HG02642 (cell line): Measurements from ENCODE around the gene FGF9.

Experiments
- ATAC-seq: cut with Tn5 transposase; IDR thresholded peaks from one replicate; pipeline ENCODE4 v1.9.1; 2021; ENCODE audit warnings: mild to moderate bottlenecking; ENCODE audit not compliant: unreplicated experiment, poor library complexity

The FGF9 gene

DNA sequence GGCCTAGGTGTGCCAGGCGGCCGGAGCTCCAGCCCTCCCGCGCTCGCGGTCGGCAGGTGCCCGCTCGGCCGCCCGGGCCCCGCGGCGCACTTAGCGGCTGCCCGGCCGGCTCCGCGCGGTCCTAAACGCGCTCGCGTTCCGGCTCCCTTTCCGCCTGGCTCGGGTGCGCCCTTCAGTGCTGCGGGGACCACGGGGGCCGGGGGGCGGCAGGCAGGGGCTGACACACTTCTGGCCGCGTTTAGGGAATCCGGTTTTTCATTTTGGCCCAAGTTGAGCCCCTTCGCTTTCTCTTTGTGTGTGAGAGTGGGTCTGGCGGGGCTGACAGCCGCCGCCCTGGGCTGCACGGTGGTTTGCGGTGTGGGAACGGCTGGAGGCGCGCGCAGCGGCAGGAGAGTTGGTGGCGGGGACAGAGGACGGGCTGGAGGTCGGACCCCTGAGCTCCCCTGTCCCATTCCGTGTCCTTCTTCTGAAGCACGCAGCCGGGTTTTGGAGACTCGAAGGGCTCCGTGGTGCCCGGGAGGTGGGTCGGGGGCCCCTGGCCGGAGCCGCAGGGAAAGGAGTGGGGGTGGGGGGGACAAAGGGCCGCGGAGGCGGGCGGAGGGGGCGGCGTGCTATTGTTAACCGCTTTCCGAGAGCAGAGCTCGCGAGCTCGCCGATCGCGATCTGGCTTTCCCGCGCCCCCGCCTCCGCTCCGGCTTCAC is 3.1 kb downstream of the FGF9 start:
- peak; percentile 39 for ATAC-seq

GRCh38 chr13:21674490-21675009 is 3.7 kb downstream of the FGF9 start:
- no peak for ATAC-seq

GRCh38 chr13:21675095-21675991 is 4.5 kb downstream of the FGF9 start:
- ATAC-seq, result no peak

DNA sequence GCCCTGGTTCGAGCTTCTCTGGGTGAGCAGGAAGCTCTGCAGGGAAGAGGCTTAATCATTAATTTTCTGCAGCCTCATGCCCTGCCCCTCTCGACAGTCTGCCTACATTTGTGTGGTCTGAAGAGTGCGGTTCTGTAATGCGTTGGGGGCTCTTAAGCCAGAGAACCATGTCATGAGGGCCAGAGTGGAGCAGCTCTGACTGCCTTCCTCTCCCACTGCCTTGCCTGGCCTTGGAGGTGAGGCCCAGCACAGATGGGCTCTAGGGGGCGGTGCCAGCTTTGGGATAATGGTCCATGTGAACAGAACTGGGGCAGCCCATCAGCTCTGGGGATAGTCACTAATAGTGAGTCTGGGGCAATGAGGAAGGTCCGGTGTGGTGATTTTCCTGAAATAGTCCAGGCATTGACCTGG is 5.7 kb downstream of the FGF9 start:
- no peak for ATAC-seq

DNA sequence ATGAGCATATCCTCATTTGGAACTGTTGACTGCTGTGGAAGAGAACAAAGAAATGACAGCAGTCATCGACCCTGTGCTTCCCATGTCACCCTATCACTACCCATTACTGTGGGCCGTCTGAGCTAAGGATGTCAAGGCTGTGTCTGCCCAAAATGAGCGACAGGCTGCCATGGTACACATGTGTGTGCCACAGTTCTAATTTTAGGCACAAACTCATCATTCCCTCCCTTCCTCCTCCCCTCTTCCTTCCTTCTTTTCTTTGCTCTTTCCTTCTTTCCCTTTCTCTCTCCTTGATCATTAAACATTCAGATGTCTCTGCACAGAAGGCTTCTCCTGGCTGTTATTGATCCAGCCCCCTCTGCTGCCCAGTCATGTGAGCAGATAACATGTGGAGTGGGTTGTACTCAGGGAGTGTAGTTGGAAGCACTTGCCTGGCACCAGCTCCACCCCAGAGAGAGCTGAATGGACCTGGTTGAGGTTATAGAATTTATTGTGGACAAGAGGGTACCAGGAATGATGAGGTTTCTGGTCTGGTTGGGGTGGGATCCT is 6.3 kb downstream of the FGF9 start:
- no peak for ATAC-seq

DNA sequence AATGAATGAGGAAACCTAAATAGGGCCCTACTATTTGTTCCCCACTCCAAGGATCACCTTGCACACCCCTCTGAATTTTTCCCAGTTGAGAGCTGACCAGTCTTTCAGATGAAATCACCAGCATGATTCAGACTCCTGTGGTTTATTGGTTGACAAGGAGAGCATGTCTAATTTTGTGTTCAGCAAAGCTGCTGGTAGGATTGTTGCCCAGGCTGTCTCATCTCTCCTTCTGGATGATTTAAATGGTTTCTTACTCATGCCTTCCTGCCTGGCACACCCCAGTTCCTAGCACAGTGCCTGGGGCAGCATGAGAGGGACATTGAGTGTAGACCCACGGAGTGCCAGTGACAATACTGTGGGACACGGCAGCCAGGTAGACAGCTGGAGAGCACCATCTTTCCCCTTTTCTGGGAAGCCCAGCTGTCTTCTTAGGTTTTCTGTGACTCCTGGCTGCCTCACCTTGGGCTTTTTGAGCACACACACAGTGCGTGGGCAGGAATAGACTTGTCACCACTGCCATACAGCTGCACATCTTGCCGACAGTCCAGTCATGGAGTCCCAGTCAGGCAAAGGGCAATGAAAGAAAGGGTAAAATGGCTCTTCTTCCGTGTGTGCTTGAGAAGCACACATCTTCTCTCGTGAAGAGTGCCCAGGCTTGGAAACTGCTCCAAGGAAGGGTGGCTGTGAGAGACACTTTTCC is 12.3 kb downstream of the FGF9 start:
- no peak for ATAC-seq

DNA sequence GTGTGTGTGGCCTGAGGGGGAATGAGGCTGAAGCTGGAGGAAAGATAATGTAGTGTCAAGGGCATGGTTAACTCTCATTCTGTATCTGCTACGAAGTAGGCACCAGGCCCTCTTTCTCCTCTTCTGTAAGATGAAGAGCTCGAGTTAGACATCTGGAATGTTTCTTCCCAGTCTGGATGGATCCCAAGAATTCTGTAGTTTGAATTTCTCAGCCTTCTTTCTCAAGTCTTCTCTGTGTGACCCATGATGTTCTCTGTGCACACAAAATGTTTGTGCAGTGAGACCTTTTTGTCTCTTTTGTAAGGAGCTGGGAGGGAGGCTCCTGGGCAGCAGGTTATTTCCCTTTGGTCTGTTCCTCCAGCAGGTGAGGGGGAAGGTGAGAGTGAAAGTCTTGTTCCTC is 13.7 kb downstream of the FGF9 start:
- no peak for ATAC-seq

DNA sequence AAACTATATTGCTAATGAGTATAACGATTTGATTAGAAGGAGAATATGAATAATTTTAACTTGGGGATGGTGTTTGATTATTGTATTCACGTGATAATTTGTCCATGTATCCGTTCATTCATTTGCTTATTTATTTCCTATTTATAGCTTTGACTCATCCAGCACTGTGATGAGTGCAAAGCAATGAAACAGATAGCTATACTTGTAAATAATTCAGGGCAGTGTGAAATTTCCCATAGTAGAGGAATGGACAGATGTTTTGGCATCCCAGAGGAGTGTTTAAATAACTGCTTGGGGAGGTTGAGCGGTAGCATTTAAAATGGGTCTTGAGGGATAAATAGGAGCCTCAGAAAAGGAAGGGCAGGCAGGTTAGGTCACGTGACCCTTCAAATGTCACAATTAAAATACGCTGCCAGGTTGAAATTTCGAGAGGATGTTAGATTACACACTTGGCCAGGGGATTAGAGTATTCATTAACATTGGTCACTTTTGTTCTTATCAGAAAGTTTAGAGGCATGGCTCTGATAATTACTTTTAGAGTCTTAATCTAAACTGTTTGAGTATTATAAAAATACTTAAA is 14.7 kb downstream of the FGF9 start:
- no peak for ATAC-seq

GRCh38 chr13:21686751-21687391 is 16.0 kb downstream of the FGF9 start:
- peak; percentile 91 for ATAC-seq

- ATAC-seq, result no peak
Observed at GRCh38 chr13:21688056-21688455, 17.2 kb downstream of the FGF9 start.

DNA sequence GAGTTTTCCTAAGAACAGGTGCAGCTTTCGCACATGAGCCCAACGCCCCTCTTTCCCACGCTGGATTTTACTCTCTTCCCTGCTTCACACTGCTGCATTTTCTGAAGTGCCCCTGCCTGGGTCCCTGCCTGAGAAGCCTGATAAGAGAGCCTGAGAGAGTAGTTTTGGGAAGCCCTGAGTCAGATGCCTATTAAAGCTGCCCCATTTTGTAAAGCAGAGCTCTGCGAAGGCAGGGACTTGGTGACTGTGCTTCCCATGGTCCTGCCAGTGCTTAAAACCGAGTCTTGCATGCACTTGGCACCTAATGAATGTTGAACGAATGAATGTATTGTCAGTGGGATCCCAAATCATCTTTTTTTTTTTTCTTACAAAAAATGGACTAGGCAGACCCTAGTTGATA is 18.2 kb downstream of the FGF9 start:
- no peak for ATAC-seq

GRCh38 chr13:21690955-21691354 is 20.1 kb downstream of the FGF9 start:
- ATAC-seq, result no peak

- ATAC-seq, result no peak
Observed at GRCh38 chr13:21691500-21691899, 20.6 kb downstream of the FGF9 start.

- ATAC-seq, result no peak
Observed at GRCh38 chr13:21691928-21692327, 21.1 kb downstream of the FGF9 start.

GRCh38 chr13:21694831-21695230 is 24.0 kb downstream of the FGF9 start:
- ATAC-seq, result no peak

DNA sequence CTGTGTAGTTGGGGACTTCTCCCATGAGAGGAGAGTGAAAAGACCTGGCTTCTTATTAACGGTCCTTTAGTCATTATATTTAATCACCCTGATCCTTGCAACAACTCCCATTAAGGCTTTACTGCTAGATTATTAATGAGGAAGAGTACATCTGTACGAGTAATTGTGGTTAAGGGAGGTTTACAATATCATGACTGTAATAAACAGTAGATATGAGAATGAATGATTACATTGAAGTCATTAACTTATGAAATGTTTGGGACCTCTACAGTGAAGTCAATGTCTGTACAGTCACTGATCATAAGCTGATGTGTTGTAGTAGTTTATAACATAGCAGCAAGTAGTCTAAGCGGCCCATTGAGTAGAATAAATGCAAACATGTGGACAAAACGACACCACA is 24.7 kb downstream of the FGF9 start:
- no peak for ATAC-seq

DNA sequence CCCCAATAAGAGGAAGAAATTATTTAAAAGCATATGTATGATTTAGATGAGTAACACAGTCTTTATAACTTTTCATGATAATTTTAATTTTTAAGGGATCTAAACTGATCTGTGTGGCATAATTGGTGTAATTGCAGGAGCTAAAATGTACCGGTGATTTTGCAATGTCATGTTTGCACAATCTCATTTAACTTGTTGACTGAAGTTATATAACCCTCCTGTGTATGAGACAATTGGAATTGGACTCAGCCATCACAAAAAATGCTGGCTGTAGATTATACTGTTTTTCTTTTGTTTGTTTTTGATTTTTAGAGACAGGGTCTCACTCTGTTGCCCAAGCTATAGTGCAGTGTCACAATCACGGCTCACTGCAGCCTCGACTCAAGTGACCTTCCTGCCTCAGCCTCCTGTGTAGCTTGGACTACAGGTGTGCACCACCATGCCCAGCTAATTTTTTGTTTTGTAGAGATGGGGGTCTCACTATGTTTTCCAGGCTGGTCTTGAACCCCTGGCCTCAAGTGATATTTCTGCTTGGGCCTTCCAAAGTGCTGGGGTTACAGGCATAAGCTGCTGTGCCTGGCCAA is 26.1 kb downstream of the FGF9 start:
- ATAC-seq, result no peak

- no peak for ATAC-seq
Observed at GRCh38 chr13:21698817-21699679, 28.2 kb downstream of the FGF9 start.
